Measurements from ENCODE around the gene P2RY12.
"Not testable (repeated sequence)": the region's sequence is repeated elsewhere in the genome, so short reads cannot be mapped to it uniquely, and the experiment has no call there.

P2RY12 gene

DNA sequence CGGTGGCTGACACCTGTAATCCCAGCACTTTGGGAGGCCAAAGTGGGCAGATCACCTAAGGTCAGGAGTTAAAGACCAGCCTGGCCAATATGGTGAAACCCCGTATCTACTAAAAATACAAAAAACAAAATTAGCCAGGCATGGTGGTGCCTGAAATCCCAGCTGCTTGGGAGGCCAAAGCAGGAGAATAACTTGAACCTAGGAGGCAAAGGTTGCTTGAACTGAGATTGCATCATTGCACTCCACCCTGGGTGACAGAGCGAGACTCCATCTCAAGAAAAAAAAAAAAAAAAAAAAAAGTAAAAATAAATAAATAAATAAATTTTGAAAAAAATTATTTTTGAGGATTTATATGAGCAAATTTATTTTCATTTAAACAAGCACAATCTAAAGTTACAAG is 7.6 kb upstream of the P2RY12 start:
- DNase-seq = not testable (repeated sequence)

DNA sequence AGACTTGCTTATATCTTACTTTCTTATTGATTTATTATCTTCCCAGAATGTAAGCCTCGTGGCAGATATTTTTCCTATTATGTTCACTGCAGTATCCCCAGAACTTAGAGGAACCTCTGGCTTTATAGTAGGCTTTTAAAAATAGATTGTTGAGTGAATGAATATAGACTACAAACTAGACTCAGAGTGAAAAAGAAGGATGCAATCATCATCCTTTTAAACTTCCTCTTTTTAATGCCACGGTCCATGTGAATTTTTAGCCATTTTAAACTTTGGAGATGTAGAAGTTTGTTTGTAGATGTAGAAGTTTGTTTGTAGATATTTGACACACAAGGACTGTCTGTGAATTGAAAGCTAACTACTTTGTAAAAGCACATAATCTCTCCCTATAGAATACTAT is 7.2 kb upstream of the P2RY12 start:
- no peak for DNase-seq

DNA sequence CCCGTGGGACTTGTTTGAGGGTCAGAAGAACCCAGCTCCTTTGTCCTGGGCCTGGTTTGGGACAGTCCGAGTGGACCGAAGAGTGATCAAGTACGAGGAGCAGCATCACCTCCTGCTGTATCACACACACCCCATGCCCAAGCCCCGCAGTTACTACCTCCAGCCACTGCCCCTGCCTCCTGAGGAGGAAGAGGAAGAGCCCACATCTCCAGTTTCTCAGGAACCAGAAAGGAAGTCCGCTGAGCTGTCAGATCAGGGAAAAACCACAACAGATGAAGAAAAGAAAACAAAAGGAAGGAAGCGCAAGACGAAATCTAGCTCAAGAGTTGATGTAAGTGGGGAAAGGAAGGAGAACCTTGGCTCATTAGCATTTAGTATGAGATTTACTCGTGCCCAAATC is 3.3 kb upstream of the P2RY12 start:
- no peak for DNase-seq

- no peak for DNase-seq
Measured at GRCh38 chr3:151387432-151387831, 2.9 kb upstream of the P2RY12 start.

DNA sequence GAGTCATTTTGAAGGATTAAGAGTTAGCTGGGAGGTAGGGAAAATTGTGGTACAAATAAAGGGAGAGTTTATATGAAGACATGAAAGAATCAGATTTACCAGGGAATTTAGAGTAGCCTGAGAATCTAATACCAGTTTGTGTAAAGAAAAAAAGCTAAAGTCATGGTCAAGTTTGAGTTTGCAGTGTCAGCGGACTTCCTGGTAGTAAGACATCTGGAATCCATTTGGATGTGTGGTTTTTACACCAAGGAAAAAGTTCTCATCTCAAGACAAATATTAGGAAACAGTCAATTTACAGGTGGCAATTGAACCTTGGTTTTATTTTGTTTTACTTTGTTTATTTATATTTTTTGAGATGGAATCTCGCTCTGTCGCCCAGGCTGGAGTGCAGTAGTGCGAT is 1.5 kb upstream of the P2RY12 start:
- DNase-seq = no peak

DNA sequence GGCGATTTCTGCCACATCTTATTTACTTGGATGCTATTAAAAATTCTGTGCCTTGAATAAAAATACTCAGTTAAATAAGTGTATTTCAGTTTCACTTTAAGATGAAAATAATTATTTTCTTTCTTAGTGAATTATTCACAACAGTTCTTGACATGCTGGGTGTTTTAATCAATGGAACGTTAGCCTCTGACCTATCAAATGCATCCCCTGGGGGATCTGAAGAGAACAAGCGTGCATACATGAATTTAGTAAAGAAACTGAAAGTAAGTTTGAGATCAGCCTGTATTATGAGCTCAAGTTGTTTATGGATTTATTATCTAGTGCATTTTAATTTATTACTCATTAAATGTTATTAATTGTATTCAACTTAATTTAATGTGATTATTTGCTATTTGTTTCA is 597 bp downstream of the P2RY12 start:
- no peak for DNase-seq

GRCh38 chr3:151383111-151383510 is 1.4 kb downstream of the P2RY12 start:
- DNase-seq = peak; percentile 12

DNA sequence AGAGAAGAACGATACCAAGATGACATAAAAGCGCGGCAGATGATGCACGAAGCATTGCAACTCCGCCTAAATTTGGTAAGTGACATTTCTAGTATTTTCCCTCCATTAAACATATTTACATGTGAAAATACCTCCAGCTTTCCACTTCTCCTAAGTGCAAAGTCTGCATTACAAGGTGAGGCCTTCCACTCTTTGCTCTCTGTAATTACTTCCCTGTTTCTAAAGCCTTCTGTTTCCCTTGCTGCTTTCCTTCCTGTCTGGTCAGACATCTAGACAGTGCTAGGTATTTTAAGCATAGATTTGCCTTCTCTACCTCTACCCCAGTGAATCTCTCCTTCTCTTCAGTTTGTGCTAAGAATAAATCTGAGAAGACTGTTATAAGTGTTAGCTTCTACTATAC is 1.9 kb downstream of the P2RY12 start:
- no peak for DNase-seq

GRCh38 chr3:151379083-151379734 is 5.3 kb downstream of the P2RY12 start:
- DNase-seq = peak; percentile 30

- no peak for DNase-seq
Measured at GRCh38 chr3:151377768-151378385, 6.7 kb downstream of the P2RY12 start.

- no peak for DNase-seq
Measured at GRCh38 chr3:151372063-151372820, 12.3 kb downstream of the P2RY12 start.

DNA sequence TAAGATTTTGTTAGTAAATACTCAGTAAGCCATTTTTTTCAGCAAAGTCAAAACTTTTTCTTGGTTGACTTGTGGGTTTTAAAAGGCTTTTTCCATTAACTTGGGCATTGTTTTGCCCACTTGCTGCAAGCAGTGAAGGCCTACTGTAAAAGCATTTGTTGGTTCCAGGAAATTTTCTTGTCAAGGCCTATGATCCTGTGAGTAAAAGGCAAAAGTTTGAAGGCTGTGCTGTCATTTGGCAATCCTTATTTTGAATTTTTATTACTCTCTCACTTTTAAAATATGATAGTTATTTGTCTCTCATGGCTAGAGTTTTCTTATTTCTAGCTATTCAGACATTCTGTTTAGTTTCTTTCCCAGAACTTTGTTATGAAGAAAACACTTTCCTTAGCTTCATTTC is 13.0 kb downstream of the P2RY12 start:
- DNase-seq = no peak

- DNase-seq = no peak
Measured at GRCh38 chr3:151367448-151367847, 17.1 kb downstream of the P2RY12 start.

DNA sequence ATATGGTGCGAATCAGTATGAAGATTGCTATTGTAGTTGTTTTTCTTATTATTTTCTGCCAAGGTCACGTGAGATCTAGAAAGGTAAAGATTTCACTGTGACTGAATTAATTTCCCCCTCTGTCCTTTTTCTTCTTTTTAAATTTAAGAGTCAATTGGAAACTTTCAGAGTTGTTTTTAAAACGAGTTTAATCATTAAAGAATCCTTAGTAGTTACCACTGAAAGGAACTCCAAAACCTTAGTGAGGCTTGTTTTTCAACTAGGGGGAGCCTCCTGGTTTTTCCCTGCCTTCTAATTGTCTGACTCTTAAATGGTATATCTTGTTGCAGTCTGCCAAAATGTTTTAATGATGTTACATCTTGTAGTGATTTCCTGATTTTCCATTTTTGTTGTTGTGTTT is 17.6 kb downstream of the P2RY12 start:
- no peak for DNase-seq

DNA sequence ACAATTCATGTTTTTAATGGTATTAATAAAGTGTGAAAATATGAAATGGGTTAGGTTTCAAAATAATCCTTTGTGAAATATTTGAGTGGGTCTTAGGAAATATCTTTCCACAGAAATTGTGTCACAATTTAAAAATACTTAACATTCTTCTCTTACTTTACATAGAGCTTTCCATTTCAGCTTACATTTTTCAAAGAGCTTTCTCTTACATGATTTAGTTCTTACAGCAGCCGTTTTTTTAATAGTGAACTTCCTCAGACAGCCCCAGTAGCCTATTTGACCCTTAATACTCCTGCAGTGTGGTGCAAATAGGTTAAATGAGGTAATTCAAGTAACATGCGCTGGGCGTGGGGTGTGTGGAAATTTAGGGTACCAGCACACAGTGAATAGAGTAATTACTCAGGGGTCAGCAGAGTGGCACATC is 21.8 kb downstream of the P2RY12 start:
- DNase-seq = no peak

DNA sequence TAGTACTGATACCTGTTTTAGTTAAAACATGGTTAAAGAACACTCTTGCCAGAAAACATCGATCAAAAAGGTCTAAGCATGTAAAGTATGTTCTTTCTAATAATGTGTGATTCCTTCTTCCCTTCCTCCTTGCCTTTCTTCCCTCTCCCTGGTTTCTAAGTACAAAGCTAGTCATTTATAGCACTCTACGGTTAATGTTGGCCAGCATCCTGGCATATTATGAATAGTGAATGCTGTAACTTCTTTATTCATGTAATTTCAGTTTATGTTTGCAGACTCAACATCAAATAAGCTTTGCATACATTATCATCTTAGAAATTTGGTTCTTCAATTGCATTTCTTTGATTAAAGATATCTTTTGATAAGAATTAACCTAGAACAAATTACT is 27.1 kb downstream of the P2RY12 start:
- no peak for DNase-seq

GRCh38 chr3:151356794-151357462 is 27.6 kb downstream of the P2RY12 start:
- DNase-seq = no peak

DNA sequence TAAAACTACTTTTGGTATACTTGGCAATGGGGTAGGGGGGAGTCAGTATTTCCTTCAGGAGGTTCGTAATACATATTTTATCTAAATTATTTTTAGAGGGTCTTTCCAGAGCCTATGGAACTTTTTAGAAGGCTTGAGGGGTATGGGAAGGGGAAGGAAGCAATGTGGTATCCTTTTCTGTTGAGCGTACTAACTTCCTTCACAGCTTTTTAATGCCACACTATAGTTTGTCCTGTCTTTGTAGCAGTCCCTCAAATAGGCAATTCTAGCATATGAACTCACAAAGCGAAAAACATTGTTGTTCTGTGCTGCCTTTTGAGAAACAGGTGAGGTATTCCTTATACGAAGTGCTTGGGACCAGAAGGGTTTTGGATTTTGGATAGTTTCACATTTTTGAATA is 32.9 kb downstream of the P2RY12 start:
- DNase-seq = no peak

DNA sequence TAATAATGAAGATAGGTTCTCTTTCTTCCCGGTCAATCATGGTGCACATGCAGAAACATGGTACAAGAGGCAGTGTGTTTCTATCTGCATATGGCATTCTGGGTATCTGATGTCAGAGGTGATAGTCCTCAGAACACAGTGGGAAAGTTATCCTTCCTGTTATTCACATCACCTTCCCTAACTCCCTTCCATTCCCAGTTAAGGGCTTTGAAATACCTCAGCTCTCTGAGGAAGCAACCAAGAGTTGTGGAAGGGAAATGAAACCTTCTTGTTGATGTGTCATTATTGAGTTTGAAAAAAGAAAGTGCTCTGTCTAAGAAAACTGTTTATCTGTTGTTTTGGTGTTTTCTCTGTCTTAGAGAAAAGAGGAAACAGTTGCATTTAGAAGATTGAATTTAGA is 33.3 kb downstream of the P2RY12 start:
- no peak for DNase-seq

DNA sequence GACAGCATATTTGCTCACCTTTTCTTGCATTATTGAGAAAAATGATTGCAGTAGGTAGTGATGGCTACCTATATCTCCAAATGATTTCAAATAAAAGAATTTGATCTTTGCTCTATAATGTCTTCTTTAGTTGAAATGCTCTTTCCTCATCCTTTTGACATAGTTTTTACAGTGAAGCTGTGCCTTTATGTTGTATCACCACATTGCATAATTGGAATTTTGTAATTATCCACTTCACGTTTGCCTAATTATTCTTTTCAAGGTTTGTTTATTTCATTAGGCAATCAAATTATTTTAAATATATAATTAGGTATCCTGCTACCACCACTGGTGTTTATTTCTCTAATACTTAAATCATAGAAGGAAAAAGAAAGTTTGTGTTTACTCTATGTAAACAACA is 33.9 kb downstream of the P2RY12 start:
- no peak for DNase-seq

DNA sequence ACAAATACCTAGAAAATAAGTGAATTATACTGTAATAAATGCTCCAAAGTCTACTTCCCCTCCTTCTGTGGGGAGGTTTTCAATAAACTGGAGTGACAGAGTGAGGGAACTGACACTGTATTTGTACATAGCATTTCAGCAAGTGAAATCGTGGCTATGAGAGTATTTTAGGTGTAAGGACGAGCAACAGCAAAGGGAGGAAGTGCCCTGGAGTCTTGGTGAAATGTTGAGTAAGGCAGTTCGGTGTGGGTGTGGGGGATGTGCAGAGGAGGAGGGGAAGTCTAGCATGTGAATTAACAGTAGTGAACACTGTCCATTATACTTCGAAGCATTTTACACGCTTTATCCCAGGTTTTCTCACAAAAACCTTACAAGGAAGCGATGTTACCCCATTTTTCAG is 37.1 kb downstream of the P2RY12 start:
- DNase-seq = no peak

- no peak for DNase-seq
Measured at GRCh38 chr3:151346292-151346691, 38.3 kb downstream of the P2RY12 start.

DNA sequence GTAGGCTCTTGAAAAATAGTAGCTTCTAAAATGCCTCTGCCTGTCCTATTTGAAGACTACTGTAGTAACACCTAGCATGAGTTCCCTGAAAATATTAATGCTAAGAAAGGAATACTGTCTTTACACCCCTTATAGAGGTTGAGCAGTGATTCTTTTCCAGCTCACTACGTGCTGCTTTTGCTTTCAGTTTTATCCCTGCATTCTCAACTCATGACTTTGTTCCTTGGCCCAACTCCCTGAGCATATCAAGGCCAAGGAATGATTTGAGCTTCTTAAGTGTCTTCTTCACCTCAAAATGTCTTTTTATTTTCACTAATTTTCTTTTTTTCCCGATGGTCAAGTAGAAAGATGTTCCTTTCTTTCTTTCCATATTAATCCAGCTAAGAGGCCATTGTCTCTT is 38.7 kb downstream of the P2RY12 start:
- DNase-seq = no peak

- no peak for DNase-seq
Measured at GRCh38 chr3:151331696-151332095, 52.9 kb downstream of the P2RY12 start.
